Measurements from ENCODE around the gene NCLN.

GRCh38 chr19:3145909-3146676 is 39.6 kb upstream of the NCLN start:
- TF ChIP-seq CTCF (IDR thresholded peaks at IDR 0.05): no peak
- no peak for TF ChIP-seq POLR2A (IDR thresholded peaks at IDR 0.05)
